ENCODE measurements around the gene NFATC2IP. TPM values are rescaled to one million over a fixed set of nuclear protein-coding genes. Genes with fewer than 3 reads are reported as not detected.

Gene NFATC2IP
- total and polyA plus RNA-seq, 2 of the 4 experiments (the other 2 are of a cell fraction), result 10.0 to 29.1 TPM

DNA sequence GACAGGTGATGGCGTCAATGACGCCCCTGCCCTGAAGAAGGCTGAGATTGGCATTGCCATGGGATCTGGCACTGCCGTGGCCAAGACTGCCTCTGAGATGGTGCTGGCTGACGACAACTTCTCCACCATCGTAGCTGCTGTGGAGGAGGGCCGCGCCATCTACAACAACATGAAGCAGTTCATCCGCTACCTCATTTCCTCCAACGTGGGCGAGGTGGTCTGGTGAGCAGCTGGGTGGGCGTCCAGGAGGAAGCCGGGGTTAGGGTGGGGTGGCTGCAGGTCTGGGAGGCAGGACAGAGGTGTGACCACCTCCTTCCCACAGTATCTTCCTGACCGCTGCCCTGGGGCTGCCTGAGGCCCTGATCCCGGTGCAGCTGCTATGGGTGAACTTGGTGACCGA, 48.9 kb upstream of the NFATC2IP start:
- no peak overlapping the region for H3K14ac ChIP-seq (replicated peaks; ENCODE audit: low read depth, low read length)
- no peaks in the 10 kb centered on the region for H3K4me1 ChIP-seq (ENCODE audit: control insufficient read depth, insufficient read depth, low read length)
- no peak overlapping the region for H3K18ac ChIP-seq (ENCODE audit: low read depth, low read length)
- H2BK15ac ChIP-seq (ENCODE audit: low read depth, low read length), result no peak overlapping the region
- dilution Hi-C loops (cut with HindIII; ENCODE audit: low sequenced_read_pairs, unreplicated experiment), result no loop called here
- no peaks in the 10 kb centered on the region for H3K9me1 ChIP-seq (ENCODE audit: insufficient read depth, low read length)
- ATAC-seq (ENCODE audit: low read depth) (no peak), DNase-seq (no peak)
- no peaks in the 10 kb centered on the region for H3K79me1 ChIP-seq (ENCODE audit: low read depth in 1 of 2, low read length in 2 of 2)
- H2AFZ ChIP-seq (replicated peaks; ENCODE audit: low read length, poor library complexity), result no peak overlapping the region
- H3K4me3 ChIP-seq (ENCODE audit: insufficient read depth, low read depth, low read length), result no peak overlapping the region
- ChIA-PET CTCF (no interaction called here), POLR2A (ENCODE audit: unreplicated experiment) (no interaction called here)
- H3K23ac ChIP-seq (ENCODE audit: low read depth, low read length), result no peak overlapping the region
- no peaks in the 10 kb centered on the region for H3K9me3 ChIP-seq (ENCODE audit: control insufficient read depth, insufficient read depth, low read length)
- no peak overlapping the region for H4K5ac ChIP-seq (ENCODE audit: low read depth, low read length)
- peaks cover 7% of the 10 kb centered on the region; the same call in 1 of the 2 replicates for H3K36me3 ChIP-seq (ENCODE audit: control insufficient read depth, insufficient read depth, low read length)
- no peak overlapping the region for H3K4ac ChIP-seq (ENCODE audit: low read depth, low read length)
- no peak overlapping the region for H2BK5ac ChIP-seq (ENCODE audit: low read depth, low read length, poor library complexity, severe bottlenecking)
- H4K8ac ChIP-seq (ENCODE audit: low read depth in 2 of 2, low read length in 2 of 2), result no peak overlapping the region
- TF ChIP-seq RCOR1 (IDR thresholded peaks at IDR 0.05; ENCODE audit: insufficient replicate concordance, low read length) (no peak), USF2 (IDR thresholded peaks at IDR 0.05; ENCODE audit: low read depth, low read length) (no peak), CHD1 (IDR thresholded peaks at IDR 0.05; ENCODE audit: low read depth, low read length) (no peak)
- H3K27me3 ChIP-seq (ENCODE audit: control insufficient read depth, insufficient read depth, low read length), result no peaks in the 10 kb centered on the region
- no peak overlapping the region for H3K9ac ChIP-seq (ENCODE audit: low read depth, low read length)
- intact Hi-C loops (cut with micrococcal nuclease), result no loop called here
- in situ Hi-C loops (cut with MboI; ENCODE audit: low sequenced_read_pairs), result no loop called here
- 100% methylated on average over 3 of the region's 15 CpGs; no CpG with 5 or more reads in 1 of the 2 experiments for WGBS, 2 experiments (ENCODE audit: extremely low coverage in 2 of 2, insufficient read length in 1 of 2)
- H3K56ac ChIP-seq (ENCODE audit: extremely low read depth, insufficient read depth, low read length), result no peak overlapping the region
- H4K20me1 ChIP-seq (ENCODE audit: insufficient read depth, low read length), result no peaks in the 10 kb centered on the region
- H2AK9ac ChIP-seq (replicated peaks; ENCODE audit: low read depth, low read length, poor library complexity), result no peak overlapping the region
- no peak overlapping the region for H2BK120ac ChIP-seq (ENCODE audit: low read depth, low read length)
- no peak overlapping the region for H2AK5ac ChIP-seq (ENCODE audit: low read depth, low read length)
- H4K91ac ChIP-seq (ENCODE audit: insufficient read depth, low read depth, low read length), result no peak overlapping the region
- no TSS peak for BruUV-seq (replicated peaks)
- no peak overlapping the region for H3K4me2 ChIP-seq (ENCODE audit: low read depth, low read length)
- no peak overlapping the region for H3K27ac ChIP-seq (ENCODE audit: insufficient read depth, low read length)
- H2BK20ac ChIP-seq (ENCODE audit: low read depth, low read length), result no peak overlapping the region
